DOHH2 (cell line): ENCODE data around the gene FXYD1.

ENCODE experiments used
- CTCF ChIP-seq: fragments of 200-600 bp; sonication (generic); IDR thresholded peaks from one replicate; pipeline ENCODE4 v1.5.1; 2014; ENCODE audit warnings: antibody characterized with exemption, mild to moderate bottlenecking, low read depth, low read length; ENCODE audit not compliant: poor library complexity, severe bottlenecking
- EZH2phosphoT487 ChIP-seq: fragments of 200-600 bp; sonication (generic); IDR thresholded peaks from 2 replicates; pipeline ENCODE4 v1.6.1; 2017; ENCODE audit warnings: borderline replicate concordance, mild to moderate bottlenecking, antibody characterized with exemption, low read length, moderate library complexity, mixed read lengths

- TF ChIP-seq CTCF (no peak), EZH2phosphoT487 (no peak)
Measured at GRCh38 chr19:35093941-35094647, 44.5 kb upstream of the FXYD1 start.
